ENCODE measurements around the gene WIPI1.
"Not testable (repeated sequence)": the region's sequence is repeated elsewhere in the genome, so short reads cannot be mapped to it uniquely, and the experiment has no call there.

The WIPI1 gene

GRCh38 chr17:68384471-68384870 is 72.8 kb downstream of the WIPI1 start:
- DNase-seq (ENCODE audit: low spot score), result no peak

- DNase-seq (ENCODE audit: low spot score), result no peak
These were observed 73.6 kb downstream of the WIPI1 start for GRCh38 chr17:68383443-68384321.

GRCh38 chr17:68383120-68383442 is 74.2 kb downstream of the WIPI1 start:
- DNase-seq (ENCODE audit: low spot score), result no peak

- no peak for DNase-seq (ENCODE audit: low spot score)
These were observed 74.7 kb downstream of the WIPI1 start for GRCh38 chr17:68382582-68383085.

GRCh38 chr17:68381076-68381900 is 76.0 kb downstream of the WIPI1 start:
- DNase-seq (ENCODE audit: low spot score), result no peak

GRCh38 chr17:68379692-68380677 is 77.3 kb downstream of the WIPI1 start:
- no peak for DNase-seq (ENCODE audit: low spot score)

GRCh38 chr17:68379177-68379510 is 78.2 kb downstream of the WIPI1 start:
- no peak for DNase-seq (ENCODE audit: low spot score)

GRCh38 chr17:68378268-68379176 is 78.8 kb downstream of the WIPI1 start:
- DNase-seq (ENCODE audit: low spot score), result no peak

- DNase-seq (ENCODE audit: low spot score), result no peak
These were observed 79.5 kb downstream of the WIPI1 start for GRCh38 chr17:68377771-68378267.

- DNase-seq (ENCODE audit: low spot score), result not testable (repeated sequence)
These were observed 81.1 kb downstream of the WIPI1 start for GRCh38 chr17:68376178-68376577.

GRCh38 chr17:68375566-68375965 is 81.7 kb downstream of the WIPI1 start:
- DNase-seq (ENCODE audit: low spot score), result no peak
